HG03045 (cell line): ENCODE measurements around the gene CREM.

ENCODE experiments used
- ATAC-seq: cut with Tn5 transposase; IDR thresholded peaks from one replicate; pipeline ENCODE4 v1.9.1; 2021; ENCODE audit warnings: mild to moderate bottlenecking, moderate library complexity; ENCODE audit not compliant: unreplicated experiment

CREM gene

GRCh38 chr10:35262436-35262835 lies 135.8 kb downstream of the CREM start:
- ATAC-seq: no peak
